Left hindlimb (tissue), 1 donor: Measurements from ENCODE around the gene NTN3.

Source experiments
- DNase-seq: peaks from one replicate; pipeline ENCODE4 v3.0.0-alpha.2; 2018

The NTN3 gene

DNA sequence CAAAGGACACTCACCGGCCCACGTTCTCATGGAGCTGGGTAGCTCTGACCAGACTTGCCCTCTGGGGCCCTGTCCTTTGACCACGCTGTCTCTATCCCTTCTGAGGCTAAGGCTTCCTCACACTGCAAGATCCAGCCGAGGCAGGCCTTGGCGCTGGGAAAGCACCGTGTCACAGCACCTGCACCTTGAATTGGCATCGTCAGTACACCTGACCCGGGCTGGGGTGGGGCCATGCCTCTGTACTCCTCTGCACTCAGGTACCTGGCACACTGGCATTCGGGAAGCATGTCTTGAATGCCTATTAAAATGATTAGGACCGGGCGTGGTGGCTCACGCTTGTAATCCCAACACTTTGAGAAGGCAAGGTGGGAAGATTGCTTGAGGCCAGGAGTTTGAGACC lies 9.9 kb downstream of the NTN3 start:
- peak; percentile 15 for DNase-seq

DNA sequence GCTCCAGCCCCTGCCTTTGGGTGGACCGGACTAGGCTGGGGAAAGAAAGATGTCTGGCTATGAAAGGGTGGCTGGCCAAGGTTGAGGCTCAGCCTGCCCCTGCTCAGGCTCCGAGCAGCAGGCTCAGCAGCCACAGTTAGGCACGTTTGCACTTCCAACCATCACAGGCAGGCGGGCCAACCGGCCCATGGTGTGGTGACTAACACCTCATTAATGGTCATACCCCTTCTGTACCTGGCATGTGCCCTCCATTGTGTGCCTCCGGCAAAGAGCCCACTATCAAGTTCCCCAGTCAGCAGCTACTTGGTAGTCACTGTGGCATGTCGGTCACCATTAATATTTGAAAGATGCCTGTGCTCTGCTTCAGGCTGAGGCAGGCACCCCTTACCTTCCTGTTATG lies 10.6 kb downstream of the NTN3 start:
- DNase-seq: no peak

DNA sequence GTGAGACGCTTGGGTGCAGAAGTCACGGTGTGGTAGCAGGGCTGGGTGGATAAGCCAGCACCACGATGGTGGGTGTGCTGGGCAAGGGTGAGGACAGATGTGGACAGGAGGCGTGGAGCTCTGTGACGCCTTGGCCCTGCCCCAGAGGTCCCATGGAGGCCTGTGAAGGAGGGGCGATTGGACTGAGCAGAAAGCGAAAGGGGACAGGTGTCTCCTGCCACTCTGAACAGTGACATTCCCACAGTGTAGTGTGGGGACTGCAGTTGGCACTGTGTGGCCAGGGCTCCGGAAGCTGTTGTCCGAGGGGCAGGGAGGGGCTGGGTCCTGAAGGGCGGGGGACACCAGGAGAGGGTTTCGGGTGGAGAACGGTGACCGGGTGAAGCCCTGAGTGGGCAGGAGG lies 11.2 kb downstream of the NTN3 start:
- no peak for DNase-seq

DNA sequence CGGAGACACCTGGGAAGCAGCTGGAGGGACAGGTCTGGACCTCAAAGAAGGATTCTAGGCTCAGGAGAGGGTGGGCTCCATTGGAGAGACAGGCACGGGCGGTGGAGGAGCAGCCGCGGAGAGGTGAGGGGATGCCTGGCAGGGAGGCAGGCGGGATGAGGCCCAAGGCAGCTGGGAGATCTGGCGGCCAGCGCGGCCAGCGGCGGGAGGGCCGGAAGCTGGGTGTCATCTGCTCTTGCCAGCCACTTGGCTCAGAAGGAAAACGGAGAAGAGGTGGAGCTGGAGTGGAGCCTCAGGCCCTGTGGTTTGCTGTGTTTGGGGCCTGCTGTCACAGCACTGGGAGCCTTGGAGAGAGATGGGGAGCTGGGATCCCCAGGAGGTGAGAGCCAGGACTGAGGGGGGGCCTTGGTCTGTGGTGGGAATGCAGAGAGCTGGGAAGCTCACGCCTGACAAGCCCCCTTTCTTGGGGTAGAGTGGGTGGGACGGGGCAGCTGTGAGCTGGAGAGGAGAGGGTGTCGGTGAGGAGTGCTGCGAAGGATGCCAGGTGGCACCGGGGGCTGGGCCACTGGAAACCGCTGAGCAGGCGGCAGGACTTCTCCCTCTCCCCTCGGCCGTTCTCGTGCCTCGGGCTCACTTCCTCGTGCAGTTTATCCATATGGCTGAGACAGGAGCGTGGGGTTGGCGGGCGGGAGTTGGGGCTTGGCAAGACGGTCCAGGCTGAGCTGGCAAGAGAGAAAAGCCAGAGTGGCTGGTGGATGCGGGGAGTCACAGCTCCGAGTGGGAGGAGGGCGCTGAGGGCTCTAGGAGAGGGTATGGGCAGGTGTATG lies 11.8 kb downstream of the NTN3 start:
- DNase-seq: peak; percentile 84

DNA sequence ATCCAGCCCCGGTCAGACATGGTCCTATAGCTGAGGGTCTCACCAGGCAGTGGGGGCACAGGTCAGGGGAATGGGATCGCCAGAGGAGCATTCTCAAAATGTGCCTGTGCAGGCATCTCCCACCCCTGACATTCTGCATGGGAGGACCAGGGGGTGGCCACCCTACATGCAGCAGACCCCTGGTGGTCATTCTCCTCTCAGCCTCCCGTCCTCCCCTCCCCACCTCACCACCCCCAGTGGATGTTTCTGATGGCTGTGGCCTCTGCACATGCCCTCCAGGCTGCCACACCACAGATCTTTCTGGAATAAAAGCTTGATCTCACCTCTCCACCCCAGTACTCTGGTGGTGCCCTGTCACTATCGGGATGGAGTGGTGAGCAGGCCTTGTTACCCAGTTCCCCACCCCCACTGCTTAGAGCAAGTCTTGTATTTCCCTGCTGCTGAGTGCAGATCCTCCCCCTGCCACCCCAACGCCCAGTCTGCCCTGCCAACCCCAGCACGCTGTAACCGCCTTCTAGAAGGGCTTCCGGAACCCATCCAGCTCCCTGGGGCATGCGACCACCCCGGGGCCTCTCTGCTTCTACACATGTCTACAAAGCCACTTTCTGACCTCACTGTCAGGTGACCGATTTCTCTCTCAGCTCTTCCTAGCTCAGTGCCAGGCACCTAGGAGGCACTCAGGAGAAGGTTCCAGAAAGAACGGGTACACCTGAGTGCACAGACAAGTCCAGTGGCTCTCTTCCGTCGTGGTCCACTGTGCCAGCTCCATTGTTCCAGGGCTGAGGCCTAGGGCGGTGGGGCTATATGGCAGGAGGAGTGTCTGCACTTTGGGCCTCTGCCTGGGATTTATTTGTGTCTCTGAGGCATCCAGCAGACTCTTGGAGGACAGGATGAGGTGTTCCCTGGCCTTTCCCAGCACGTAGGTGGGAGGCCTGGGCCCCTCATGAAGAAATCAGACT lies 13.1 kb downstream of the NTN3 start:
- no peak for DNase-seq

DNA sequence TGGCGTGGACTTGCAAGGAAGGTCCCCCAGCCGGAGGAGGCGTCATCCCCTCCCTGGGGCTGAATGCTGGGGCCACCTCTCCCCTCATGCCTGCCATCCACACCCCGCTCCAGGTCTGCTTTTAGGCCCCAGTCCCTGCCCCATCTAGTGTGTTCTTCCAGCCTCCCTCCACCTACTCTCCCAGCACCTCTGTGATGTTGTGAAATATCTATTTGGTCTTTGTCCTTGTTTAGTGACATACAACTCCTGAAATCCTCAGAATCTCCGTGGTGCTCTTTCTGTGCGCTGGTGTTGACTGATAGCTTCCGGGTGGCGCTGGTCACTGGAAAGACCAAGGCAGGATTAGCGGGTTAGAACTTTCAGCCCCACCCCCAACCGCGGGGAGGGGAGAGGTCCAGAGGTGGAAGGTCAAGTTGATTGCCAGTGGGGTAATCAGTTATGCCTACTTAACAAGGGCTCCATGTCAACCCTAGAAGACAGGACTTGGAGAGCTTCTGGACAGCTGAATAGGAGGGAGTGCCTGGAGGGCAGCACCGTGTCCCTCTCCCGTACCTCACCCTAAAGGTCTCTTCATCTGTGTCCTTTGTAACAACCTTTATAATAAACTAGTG lies 13.9 kb downstream of the NTN3 start:
- no peak for DNase-seq

DNA sequence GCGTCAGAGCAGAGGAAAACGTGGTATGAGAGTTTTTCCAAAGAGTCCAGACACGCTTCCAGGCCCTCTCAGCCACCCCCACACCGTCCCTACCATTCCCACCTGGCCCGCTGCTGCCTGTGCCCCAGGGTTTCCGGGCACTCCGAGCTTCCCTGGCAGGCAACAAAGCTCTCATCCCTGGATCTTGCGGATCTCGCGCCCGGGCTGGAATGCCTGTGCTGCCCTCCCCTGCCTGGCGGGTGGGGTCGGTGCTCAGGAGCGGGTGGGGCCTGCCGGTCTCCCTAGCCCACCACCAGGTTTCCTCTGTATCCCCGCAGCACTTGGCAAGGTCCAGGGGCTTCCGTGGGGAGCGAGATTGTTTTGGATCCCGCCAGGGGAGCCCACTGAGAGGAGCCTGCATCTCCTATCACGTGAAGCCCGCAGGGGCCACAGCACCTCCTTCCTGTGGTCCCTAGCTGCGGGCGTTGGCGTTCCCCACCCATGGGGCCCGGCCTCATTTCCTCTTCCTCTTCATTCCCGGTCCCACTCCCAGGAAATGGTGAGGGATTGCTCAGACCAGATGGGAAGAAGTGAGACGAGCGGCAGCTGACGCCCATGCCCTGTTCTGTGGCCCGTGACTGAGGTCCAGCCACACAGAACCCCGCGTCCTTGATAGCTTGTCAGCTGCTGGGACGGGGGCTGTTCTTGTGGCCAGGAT lies 14.9 kb downstream of the NTN3 start:
- DNase-seq: no peak

DNA sequence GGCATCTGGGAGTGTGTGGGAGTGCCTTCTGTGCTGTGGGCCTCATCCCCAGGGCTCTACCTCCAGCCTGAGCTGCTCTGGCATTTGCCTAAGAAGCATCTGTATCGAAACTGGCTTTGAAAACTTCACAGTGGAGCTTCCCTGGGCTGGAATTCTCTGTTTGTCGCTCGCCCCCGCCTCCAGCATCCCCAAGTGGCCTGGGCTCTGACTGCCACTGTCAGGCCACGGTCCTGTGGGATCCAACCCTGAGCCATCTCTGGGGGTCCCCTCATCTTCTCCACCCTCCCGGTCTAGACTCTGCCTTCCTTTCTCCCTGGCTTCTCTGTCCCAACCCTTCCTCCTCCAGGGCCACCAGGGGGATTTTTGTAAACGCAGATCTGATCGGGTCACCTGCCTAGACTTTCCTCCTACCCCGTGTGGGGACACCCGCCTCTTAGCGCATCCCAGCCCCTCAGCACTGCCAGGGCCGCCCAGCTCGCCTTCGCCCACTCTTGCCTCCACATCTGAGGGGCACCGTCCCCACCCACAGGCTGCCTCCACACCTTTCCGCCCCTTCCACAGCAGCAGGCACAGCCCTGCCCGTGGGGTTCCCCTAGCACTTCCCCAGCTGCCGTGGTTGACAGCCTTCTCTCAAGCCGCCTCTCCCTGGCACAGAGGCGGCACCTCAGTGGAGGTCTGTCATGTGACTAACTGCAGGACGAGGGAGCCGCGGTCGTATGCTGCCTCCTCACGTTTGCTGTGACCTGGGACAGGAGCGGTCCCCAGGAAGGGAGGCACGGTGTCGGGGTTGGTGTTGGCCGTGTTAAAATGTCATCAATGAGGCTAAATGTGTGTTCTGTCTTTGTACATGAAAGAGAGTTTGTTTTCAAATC lies 15.8 kb downstream of the NTN3 start:
- DNase-seq: no peak

DNA sequence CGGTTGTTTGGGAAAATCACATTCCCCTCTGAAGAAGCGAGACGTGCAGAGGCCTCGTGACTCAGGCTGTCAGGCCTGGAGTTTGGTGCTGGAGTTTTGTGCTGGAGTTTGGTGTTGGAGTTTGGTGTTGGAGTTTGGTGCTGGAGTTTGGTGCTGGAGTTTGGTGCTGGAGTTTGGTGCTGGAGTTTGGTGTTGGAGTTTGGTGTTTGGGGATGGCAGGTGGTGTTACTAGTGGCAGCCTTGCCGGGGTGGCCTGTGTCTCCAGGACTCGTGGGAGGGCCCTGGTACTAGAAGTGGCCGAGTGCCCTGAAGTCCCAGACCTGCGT lies 16.4 kb downstream of the NTN3 start:
- DNase-seq: no peak

DNA sequence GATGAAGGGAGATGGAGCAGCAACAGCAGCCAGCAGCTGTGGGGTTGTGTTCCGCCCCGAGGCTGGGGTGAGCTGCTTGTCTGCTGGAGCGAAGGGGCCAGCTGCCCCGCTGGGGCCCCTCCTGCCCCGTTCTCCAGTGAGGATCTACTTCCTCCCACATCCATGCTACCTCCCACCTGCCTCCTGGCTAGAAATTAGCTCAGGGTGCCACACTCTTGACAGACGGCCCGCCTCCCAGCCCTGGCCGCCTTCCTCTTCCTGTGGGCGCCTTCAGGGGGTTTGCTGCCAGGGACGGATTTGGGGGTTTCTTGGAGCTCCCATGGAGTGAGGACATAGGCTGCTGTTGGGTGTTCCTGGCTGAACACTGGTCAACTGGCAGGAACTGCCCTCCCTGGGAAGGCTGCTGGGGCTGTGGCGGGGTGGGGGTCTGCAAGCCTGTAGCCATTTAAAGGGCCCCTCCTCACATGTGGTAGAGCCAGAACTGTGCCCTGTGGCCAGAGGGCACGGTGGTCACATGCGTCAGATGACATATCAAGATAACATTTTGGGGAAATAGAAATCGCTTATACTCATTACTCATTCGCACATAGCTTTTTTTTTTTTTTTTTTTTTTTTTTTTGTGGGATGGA lies 16.9 kb downstream of the NTN3 start:
- no peak for DNase-seq

DNA sequence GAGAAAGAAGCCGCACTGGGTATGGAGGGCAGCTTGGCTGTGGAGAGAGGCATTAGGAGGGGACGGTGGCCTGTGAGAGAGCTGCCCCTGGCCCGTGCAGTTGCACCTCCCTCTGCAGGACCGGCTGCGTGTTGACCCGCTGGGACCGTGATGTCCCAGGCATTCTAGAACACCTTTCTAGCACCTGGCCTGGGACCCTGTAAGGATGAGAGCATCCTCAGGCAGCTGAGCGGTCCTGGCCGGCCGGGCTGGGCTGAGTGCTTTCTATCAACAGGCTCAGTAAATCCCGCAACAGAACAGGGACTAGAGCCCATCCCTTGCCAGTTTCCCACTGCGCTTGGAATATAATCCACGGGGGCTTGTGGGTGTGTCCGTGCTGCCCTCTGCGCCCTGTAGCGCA lies 18.5 kb downstream of the NTN3 start:
- peak; percentile 20 for DNase-seq

DNA sequence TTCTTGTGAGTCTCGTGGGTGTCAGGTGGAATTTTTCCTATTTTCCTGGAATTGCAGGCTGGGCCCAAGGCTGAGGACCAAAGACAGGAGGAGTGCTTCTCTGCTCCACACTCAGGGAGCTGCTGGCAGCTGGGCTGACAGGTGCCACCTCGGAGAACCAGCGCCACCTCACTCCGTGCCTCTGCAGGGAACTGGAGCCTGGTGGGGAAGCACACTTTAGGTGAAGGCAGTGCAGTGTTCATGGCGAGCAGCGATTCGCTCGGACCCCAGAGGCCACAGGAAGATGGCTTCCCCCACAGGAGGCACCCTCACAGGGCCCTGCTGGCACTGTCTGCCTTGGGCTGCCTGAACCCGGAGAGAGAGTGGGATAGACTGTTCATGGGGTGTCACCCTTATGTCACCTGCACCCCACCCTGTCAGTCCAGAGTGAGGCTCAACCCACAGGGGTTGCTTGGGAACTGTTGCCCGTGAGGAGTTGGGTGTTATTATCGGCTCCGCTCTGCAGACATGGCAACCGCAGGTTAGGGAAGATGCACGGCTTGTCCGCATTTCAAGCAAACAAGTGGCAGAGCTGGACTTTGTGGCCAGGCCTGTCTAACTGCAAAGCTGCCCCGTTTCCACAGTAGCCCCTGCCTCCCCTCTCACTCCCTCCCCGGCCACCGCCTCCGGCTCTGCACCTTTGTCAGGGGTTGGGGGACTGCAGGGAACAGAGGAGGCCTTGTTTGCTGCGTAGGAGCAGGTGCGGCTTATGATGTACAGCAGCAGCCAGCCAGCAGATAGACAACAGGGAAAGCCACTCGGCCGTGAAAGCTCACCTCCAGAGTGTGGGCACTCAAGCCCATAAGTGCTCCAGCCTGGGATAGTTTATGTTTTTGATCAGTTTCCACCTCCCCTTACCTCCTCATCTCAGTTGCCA lies 19.4 kb downstream of the NTN3 start:
- peak; percentile 26 for DNase-seq

DNA sequence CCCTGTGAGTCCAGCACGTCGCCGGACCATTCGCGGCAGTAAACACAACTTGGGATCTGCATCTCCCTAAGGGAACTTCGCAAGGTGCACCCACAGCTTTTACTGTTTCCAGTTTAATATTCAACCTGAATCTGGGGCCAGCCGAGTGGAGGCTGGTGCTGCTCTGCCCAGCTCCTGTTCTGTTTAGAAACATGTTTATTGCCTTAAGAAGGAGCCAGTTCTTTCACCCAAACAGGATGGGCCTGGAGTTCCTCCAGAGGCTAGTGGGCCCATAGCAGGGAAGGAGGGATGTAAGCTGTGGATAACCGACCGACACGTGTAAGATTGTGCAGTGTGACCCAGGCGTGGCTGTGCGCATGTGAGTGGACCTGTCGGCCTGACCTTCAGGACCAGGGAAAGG lies 21.2 kb downstream of the NTN3 start:
- peak; percentile 15 for DNase-seq

DNA sequence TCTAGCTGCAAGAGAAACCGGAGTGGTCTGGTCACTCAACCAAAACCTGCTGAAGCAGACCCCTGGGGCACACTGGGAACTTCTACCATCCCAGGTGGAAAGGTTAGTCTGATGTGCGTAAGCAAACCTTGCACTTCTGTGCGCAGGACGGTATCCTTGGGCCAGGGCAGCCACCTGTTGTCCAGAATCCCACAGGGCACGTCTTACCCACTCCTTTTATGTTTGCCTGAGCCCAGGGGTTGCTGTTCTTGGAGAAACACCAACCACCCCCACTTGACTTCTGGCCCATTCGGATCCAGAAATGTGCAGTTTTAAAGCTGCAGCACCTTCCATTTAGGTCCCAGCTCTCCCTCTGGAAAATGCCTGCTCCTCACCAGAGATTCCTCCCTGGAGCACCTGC lies 22.5 kb downstream of the NTN3 start:
- DNase-seq: peak; percentile 3

DNA sequence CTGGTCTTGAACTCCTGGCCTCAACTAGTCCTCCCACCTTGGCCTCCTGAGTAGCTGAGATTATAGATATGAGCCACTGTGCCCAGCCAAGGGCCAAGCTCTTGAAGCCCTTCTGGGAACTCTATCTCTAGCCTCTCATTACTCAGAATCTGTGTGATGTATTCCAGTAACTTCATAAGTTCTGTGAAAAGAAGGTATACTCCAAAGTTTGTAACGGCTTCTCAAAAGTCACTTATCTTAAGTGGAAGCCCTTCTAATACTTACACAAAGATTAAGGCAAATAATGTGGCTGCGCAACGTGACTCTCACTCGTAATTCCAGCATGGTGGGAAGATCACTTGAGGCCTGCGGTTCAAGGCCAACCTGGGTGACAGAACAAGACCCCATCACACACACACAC lies 23.5 kb downstream of the NTN3 start:
- peak; percentile 6 for DNase-seq

DNA sequence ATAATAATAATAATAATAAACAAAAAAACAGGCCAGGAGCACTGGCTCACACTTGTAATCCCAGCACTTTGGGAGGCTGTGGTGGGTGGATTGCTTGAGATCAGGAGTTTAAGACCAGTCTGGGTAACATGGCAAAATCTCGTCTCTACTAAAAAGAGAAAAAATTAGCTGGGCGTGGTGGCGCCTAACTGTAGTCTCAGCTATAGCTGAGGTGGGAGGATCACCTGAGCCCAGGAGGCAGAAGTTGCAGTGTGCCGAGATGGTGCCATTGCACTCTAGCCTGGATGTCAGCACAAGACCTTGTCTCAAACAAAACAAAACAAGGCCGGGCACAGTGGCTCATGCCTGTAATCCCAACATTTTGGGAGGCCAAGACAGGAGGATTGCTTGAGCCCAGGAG lies 23.9 kb downstream of the NTN3 start:
- DNase-seq: peak; percentile 4

DNA sequence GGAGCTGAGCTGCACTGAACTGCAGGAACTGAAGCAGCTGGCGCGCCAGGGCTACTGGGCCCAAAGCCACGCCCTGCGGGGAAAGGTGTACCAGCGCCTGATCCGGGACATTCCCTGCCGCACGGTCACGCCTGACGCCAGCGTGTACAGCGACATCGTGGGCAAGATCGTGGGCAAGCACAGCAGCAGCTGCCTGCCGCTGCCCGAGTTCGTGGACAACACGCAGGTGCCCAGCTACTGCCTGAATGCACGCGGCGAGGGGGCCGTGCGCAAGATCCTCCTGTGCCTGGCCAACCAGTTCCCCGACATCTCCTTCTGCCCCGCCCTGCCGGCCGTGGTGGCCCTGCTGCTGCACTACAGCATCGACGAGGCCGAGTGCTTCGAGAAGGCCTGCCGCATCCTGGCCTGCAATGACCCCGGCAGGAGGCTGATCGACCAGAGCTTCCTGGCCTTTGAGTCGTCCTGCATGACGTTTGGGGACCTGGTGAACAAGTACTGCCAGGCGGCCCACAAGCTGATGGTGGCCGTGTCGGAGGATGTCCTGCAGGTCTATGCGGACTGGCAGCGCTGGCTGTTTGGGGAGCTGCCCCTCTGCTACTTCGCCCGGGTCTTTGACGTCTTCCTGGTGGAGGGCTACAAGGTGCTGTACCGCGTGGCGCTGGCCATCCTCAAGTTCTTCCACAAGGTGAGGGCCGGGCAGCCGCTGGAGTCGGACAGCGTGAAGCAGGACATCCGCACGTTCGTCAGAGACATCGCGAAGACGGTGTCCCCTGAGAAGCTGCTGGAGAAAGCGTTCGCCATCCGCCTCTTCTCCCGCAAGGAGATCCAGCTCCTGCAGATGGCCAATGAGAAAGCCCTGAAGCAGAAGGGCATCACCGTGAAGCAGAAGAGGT lies 25.4 kb downstream of the NTN3 start:
- DNase-seq: peak; percentile 25

DNA sequence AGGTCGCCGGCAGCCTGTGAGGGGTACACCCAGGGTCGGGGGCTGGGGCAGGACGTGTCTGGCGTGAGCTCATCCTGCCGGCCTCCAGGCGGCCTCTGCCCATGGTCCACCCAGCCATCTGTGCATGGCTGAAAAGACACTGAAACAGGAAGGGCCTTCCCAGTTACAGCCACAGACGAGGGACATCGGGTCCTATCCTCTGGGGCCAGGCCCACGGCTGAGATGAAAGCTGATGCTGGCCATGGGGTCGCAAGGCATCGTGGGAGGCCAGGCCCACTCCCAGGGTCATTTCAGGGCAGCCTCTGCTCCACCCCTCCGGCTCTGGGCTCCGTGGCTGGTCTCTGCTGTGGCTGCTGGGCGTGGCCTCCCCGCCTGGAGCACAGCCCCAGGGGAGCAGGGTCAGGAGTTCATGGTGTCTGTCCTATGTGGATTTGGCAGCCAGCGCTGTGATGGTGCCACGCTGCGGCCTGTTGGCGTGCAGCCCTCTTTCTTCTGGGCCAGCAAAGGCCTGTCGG lies 26.1 kb downstream of the NTN3 start:
- DNase-seq: peak; percentile 71
